HL-60 (cell line): ENCODE measurements around the gene USP13.
"Not testable (repeated sequence)": the region's sequence is repeated elsewhere in the genome, so short reads cannot be mapped to it uniquely, and the experiment has no call there.

Source experiments
- DNase-seq, 2 experiments: peaks; one replicate each; pipeline ENCODE4 v3.0.0-alpha.2; 2010 to 2020; ENCODE audit warnings: low read depth in 1 of 2, low spot score in 1 of 2
- H3K27ac ChIP-seq: fragments of 250-450 bp; sonication (Bioruptor Pico); replicated peaks from 2 replicates; pipeline ENCODE4 v1.5.1; 2020; ENCODE audit warnings: mild to moderate bottlenecking, moderate library complexity
- H3K27me3 ChIP-seq: fragments of 250-450 bp; sonication (Bioruptor Pico); 2 replicates; pipeline ENCODE4 v1.5.1; 2021; ENCODE audit warnings: mild to moderate bottlenecking, moderate library complexity; ENCODE audit not compliant: insufficient read depth, poor library complexity, severe bottlenecking
- H3K4me3 ChIP-seq: replicated peaks from 2 replicates; pipeline ENCODE4 v1.5.1; 2011; ENCODE audit warnings: mild to moderate bottlenecking, control low read depth, low read length; ENCODE audit not compliant: insufficient read depth
- CTCF ChIP-seq: IDR thresholded peaks from one replicate; pipeline ENCODE4 v1.5.1; 2011; ENCODE audit warnings: low read length, control low read depth, inconsistent platforms; ENCODE audit not compliant: insufficient read depth
- GABPA ChIP-seq: IDR thresholded peaks from 2 replicates; pipeline ENCODE4 v1.6.1; 2012; ENCODE audit warnings: low read depth
- POLR2AphosphoS5 ChIP-seq: IDR thresholded peaks from 2 replicates; pipeline ENCODE4 v1.6.1; 2012; ENCODE audit warnings: low read depth
- SPI1 ChIP-seq: IDR thresholded peaks from 2 replicates; pipeline ENCODE4 v1.6.1; 2012; ENCODE audit warnings: low read depth, mild to moderate bottlenecking, borderline replicate concordance
- TF ChIP-seq, protein P1 (sequence below): IDR thresholded peaks from 2 replicates; pipeline ENCODE4 v1.6.1; 2012; ENCODE audit warnings: low read depth; ENCODE audit not compliant: insufficient replicate concordance

USP13 gene

GRCh38 chr3:179771797-179772196 is 119.0 kb downstream of the USP13 start:
- H3K27me3 ChIP-seq, result no peaks in the 10 kb centered on the region
- TF ChIP-seq CTCF, result no peak
- TF ChIP-seq POLR2AphosphoS5, result no peak
- TF ChIP-seq SPI1, result peak; percentile 73
- no peak for TF ChIP-seq GABPA
- TF ChIP-seq, protein P1, sequence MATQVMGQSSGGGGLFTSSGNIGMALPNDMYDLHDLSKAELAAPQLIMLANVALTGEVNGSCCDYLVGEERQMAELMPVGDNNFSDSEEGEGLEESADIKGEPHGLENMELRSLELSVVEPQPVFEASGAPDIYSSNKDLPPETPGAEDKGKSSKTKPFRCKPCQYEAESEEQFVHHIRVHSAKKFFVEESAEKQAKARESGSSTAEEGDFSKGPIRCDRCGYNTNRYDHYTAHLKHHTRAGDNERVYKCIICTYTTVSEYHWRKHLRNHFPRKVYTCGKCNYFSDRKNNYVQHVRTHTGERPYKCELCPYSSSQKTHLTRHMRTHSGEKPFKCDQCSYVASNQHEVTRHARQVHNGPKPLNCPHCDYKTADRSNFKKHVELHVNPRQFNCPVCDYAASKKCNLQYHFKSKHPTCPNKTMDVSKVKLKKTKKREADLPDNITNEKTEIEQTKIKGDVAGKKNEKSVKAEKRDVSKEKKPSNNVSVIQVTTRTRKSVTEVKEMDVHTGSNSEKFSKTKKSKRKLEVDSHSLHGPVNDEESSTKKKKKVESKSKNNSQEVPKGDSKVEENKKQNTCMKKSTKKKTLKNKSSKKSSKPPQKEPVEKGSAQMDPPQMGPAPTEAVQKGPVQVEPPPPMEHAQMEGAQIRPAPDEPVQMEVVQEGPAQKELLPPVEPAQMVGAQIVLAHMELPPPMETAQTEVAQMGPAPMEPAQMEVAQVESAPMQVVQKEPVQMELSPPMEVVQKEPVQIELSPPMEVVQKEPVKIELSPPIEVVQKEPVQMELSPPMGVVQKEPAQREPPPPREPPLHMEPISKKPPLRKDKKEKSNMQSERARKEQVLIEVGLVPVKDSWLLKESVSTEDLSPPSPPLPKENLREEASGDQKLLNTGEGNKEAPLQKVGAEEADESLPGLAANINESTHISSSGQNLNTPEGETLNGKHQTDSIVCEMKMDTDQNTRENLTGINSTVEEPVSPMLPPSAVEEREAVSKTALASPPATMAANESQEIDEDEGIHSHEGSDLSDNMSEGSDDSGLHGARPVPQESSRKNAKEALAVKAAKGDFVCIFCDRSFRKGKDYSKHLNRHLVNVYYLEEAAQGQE, result no peak
- no peak overlapping the region for H3K27ac ChIP-seq
- peak in 1 of 2 experiments; percentile 8 for DNase-seq
- H3K4me3 ChIP-seq, result no peak overlapping the region

DNA sequence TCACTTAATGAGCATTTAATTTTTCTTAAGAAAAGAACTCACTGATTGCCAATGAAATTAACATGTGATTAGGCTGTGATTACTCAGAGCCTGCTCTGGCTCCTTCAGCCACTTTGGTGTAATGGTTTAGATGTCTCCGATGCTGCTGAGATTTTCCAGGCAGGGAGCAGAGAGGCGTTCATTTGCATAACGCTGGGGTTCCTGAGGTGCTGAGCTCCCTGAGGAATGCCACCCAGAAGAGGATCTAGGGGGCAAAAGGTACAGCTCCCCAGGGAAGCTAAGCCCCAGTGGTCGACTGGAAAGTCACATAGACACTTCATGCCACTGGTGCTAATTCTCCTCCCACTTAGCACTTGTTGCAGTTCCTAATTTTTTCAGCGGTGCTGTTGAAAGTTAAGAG is 119.5 kb downstream of the USP13 start:
- H3K27ac ChIP-seq, result no peak overlapping the region
- no peak overlapping the region for H3K4me3 ChIP-seq
- DNase-seq, result no peak
- no peak for TF ChIP-seq GABPA
- TF ChIP-seq, protein P1, result no peak
- no peak for TF ChIP-seq SPI1
- TF ChIP-seq CTCF, result no peak
- TF ChIP-seq POLR2AphosphoS5, result no peak
- no peaks in the 10 kb centered on the region for H3K27me3 ChIP-seq

GRCh38 chr3:179775416-179776122 is 122.7 kb downstream of the USP13 start:
- H3K27me3 ChIP-seq, result no peaks in the 10 kb centered on the region
- no peak for DNase-seq
- no peak overlapping the region for H3K4me3 ChIP-seq
- TF ChIP-seq CTCF (no peak), GABPA (no peak), SPI1 (no peak), POLR2AphosphoS5 (no peak)
- no peak overlapping the region for H3K27ac ChIP-seq

- DNase-seq, H3K27me3 ChIP-seq, H3K27ac ChIP-seq, H3K4me3 ChIP-seq: not testable (repeated sequence)
Observed at GRCh38 chr3:179782841-179783240, 130.0 kb downstream of the USP13 start.
